Neural crest cell (in vitro differentiated cells): Measurements from ENCODE around the gene TXNDC9. TPM values are rescaled to one million over a fixed set of nuclear protein-coding genes. Genes with fewer than 3 reads are reported as not detected.
"Not testable (repeated sequence)": the region's sequence is repeated elsewhere in the genome, so short reads cannot be mapped to it uniquely, and the experiment has no call there.

Source experiments
- DNase-seq: peaks from one replicate; pipeline ENCODE4 v3.0.0; 2021; ENCODE audit warnings: low read depth, mixed read lengths, low spot score
- H3K27ac Mint-ChIP-seq: one replicate; pipeline ENCODE4 v1.8.0; 2021; ENCODE audit warnings: mild to moderate bottlenecking, mixed read lengths; ENCODE audit not compliant: unreplicated experiment
- H3K27me3 Mint-ChIP-seq: 2 replicates; pipeline ENCODE4 v1.8.0; 2021; ENCODE audit warnings: low read depth, mild to moderate bottlenecking, mixed read lengths
- H3K36me3 Mint-ChIP-seq: 2 replicates; pipeline ENCODE4 v1.8.0; 2021; ENCODE audit warnings: low read depth, mild to moderate bottlenecking, mixed read lengths
- H3K4me1 Mint-ChIP-seq: 2 replicates; pipeline ENCODE4 v1.8.0; 2021; ENCODE audit warnings: mixed read lengths
- H3K4me3 Mint-ChIP-seq: one replicate; pipeline ENCODE4 v1.8.0; 2021; ENCODE audit warnings: mild to moderate bottlenecking, mixed read lengths
- H3K9me3 Mint-ChIP-seq: 2 replicates; pipeline ENCODE4 v1.8.0; 2021; ENCODE audit warnings: mixed read lengths
- CTCF ChIP-seq: fragments of 200-600 bp; sonication (generic); conservative IDR thresholded peaks from 2 replicates; pipeline ENCODE4 v1.5.0; 2021; ENCODE audit warnings: antibody characterized with exemption, mild to moderate bottlenecking
- total RNA-seq: library from RNA; stranded (reverse); gene quantifications from 2 replicates; pipeline ENCODE4 v1.2.1, GENCODE V29; 2021

TXNDC9 gene
- total RNA-seq, 1 donor from 2014 or later: 30.7 TPM

GRCh38 chr2:99338029-99338585, 2.0 kb upstream of the TXNDC9 start:
- Mint-ChIP-seq H3K9me3 (no peaks in the 10 kb centered on the region), H3K27me3 (no peaks in the 10 kb centered on the region), H3K4me3 (no peak overlapping the region), H3K4me1 (peaks cover 13% of the 10 kb centered on the region), H3K36me3 (no peaks in the 10 kb centered on the region), H3K27ac (no peak overlapping the region)
- DNase-seq: no peak
- TF ChIP-seq CTCF: no peak

GRCh38 chr2:99337113-99338028, 1.2 kb upstream of the TXNDC9 start, which contains the start of gene EIF5B:
EIF5B (plus strand) TSS chr2:99337389; CDS start chr2:99337555, 166 bp downstream.
- DNase-seq: peak; percentile 91
- peaks cover 2% of the 10 kb centered on the region for H3K36me3 Mint-ChIP-seq
- peak; percentile 64 for TF ChIP-seq CTCF
- peaks cover 13% of the 10 kb centered on the region for H3K4me1 Mint-ChIP-seq
- no peaks in the 10 kb centered on the region for H3K9me3 Mint-ChIP-seq
- H3K4me3 Mint-ChIP-seq: no peak within 1 kb of the TSS
- no peaks in the 10 kb centered on the region for H3K27me3 Mint-ChIP-seq
- no peak within 1 kb of the TSS for H3K27ac Mint-ChIP-seq

- Mint-ChIP-seq H3K27me3 (no peaks in the 10 kb centered on the region), H3K4me1 (peaks cover 13% of the 10 kb centered on the region), H3K4me3 (no peak overlapping the region), H3K36me3 (peaks cover 2% of the 10 kb centered on the region), H3K9me3 (no peaks in the 10 kb centered on the region), H3K27ac (no peak overlapping the region)
- TF ChIP-seq CTCF: no peak
- DNase-seq: no peak
Observed at GRCh38 chr2:99336804-99337112, 625 bp upstream of the TXNDC9 start.

- no peaks in the 10 kb centered on the region for H3K27me3 Mint-ChIP-seq
- DNase-seq: no peak
- no peaks in the 10 kb centered on the region for H3K9me3 Mint-ChIP-seq
- H3K4me3 Mint-ChIP-seq: no peak overlapping the region
- H3K4me1 Mint-ChIP-seq: no peaks in the 10 kb centered on the region
- peaks cover 9% of the 10 kb centered on the region for H3K36me3 Mint-ChIP-seq
- no peak for TF ChIP-seq CTCF
- H3K27ac Mint-ChIP-seq: no peak overlapping the region
Observed at GRCh38 chr2:99325384-99325783, 10.7 kb downstream of the TXNDC9 start.

GRCh38 chr2:99317873-99318200, 18.3 kb downstream of the TXNDC9 start:
- H3K4me1 Mint-ChIP-seq, H3K4me3 Mint-ChIP-seq, H3K27ac Mint-ChIP-seq, H3K9me3 Mint-ChIP-seq, H3K27me3 Mint-ChIP-seq, DNase-seq: not testable (repeated sequence)
- peaks cover 23% of the 10 kb centered on the region for H3K36me3 Mint-ChIP-seq
